Neural cell (in vitro differentiated cells): Measurements from ENCODE around the gene BSCL2. TPM values are rescaled to one million over a fixed set of nuclear protein-coding genes. Genes with fewer than 3 reads are reported as not detected.

Source experiments
- H2AFZ ChIP-seq: fragments of 200-600, 300-800 bp; sonication (generic), shearing (Covaris generic); 2 replicates; pipeline ENCODE4 v1.6.0; 2014; ENCODE audit warnings: low read depth, mild to moderate bottlenecking, antibody characterized with exemption, low read length, moderate library complexity
- H3F3A ChIP-seq: fragments of 200-600 bp; shearing (Covaris generic); 2 replicates; pipeline ENCODE4 v1.6.1; 2016; ENCODE audit warnings: mild to moderate bottlenecking, moderate library complexity, mixed read lengths, antibody characterized with exemption, low read length; ENCODE audit not compliant: insufficient read depth, poor library complexity, severe bottlenecking
- H3K27ac ChIP-seq: fragments of 200-600, 300-800 bp; sonication (generic), shearing (Covaris generic); 2 replicates; pipeline ENCODE4 v1.5.1; 2014; ENCODE audit warnings: mild to moderate bottlenecking, low read length, moderate library complexity
- H3K27me3 ChIP-seq: fragments of 300-800, 200-600 bp; sonication (generic), shearing (Covaris generic); 2 replicates; pipeline ENCODE4 v1.6.0; 2014; ENCODE audit warnings: mild to moderate bottlenecking, low read depth, low read length, moderate library complexity; ENCODE audit not compliant: insufficient read depth
- H3K36me3 ChIP-seq: fragments of 300-800, 200-600 bp; sonication (generic), shearing (Covaris generic); 2 replicates; pipeline ENCODE4 v1.5.1; 2014; ENCODE audit warnings: mild to moderate bottlenecking, antibody characterized with exemption, low read length, moderate library complexity; ENCODE audit not compliant: insufficient read depth
- H3K4me2 ChIP-seq: fragments of 300-800, 200-600 bp; sonication (generic), shearing (Covaris generic); 2 replicates; pipeline ENCODE4 v1.6.0; 2014; ENCODE audit warnings: mild to moderate bottlenecking, low read length
- H3K4me3 ChIP-seq: fragments of 300-800, 200-600 bp; sonication (generic), shearing (Covaris generic); 2 replicates; pipeline ENCODE4 v1.5.1; 2014; ENCODE audit warnings: mild to moderate bottlenecking, low read length, moderate library complexity
- H3K79me2 ChIP-seq: fragments of 200-600 bp; shearing (Covaris generic); replicated peaks from 2 replicates; pipeline ENCODE4 v1.6.0; 2014; ENCODE audit warnings: mild to moderate bottlenecking, low read length, moderate library complexity; ENCODE audit not compliant: insufficient read depth
- H3K9ac ChIP-seq: fragments of 300-800, 200-600 bp; sonication (generic), shearing (Covaris generic); 2 replicates; pipeline ENCODE4 v1.6.1; 2016; ENCODE audit warnings: mild to moderate bottlenecking, low read length, mixed read lengths
- H3K9me2 ChIP-seq: fragments of 200-600 bp; shearing (Covaris generic); 2 replicates; pipeline ENCODE4 v1.6.1; 2016; ENCODE audit warnings: mild to moderate bottlenecking, low read length, mixed read lengths; ENCODE audit not compliant: insufficient read depth
- H3K9me3 ChIP-seq: fragments of 200-600, 300-800 bp; sonication (generic), shearing (Covaris generic); 2 replicates; pipeline ENCODE4 v1.6.1; 2016; ENCODE audit warnings: mild to moderate bottlenecking, mixed run types, low read length, moderate library complexity, mixed read lengths
- H4K20me1 ChIP-seq: fragments of 200-600 bp; shearing (Covaris generic); 2 replicates; pipeline ENCODE4 v1.6.1; 2016; ENCODE audit warnings: mild to moderate bottlenecking, mixed run types; ENCODE audit not compliant: insufficient read depth
- EP300 ChIP-seq: fragments of 450-650 bp; conservative IDR thresholded peaks from 2 replicates; pipeline ENCODE4 v1.6.1; 2014; ENCODE audit warnings: antibody characterized with exemption, mild to moderate bottlenecking, moderate library complexity; ENCODE audit not compliant: poor library complexity, severe bottlenecking
- EZH2 ChIP-seq: fragments of 200-600, 300-800 bp; shearing (Covaris generic), sonication (generic); IDR thresholded peaks from 2 replicates; pipeline ENCODE4 v1.6.1; 2014; ENCODE audit warnings: antibody characterized with exemption, low read length, borderline replicate concordance, mild to moderate bottlenecking; ENCODE audit not compliant: insufficient read depth, poor library complexity, severe bottlenecking
- MXI1 ChIP-seq: fragments of 450-650 bp; conservative IDR thresholded peaks from 2 replicates; pipeline ENCODE4 v1.6.1; 2014; ENCODE audit warnings: antibody characterized with exemption, mild to moderate bottlenecking; ENCODE audit not compliant: poor library complexity, severe bottlenecking
- POLR2AphosphoS5 ChIP-seq: IDR thresholded peaks from 2 replicates; pipeline ENCODE4 v1.6.1; 2012
- RAD21 ChIP-seq: fragments of 450-650 bp; conservative IDR thresholded peaks from 2 replicates; pipeline ENCODE4 v1.6.1; 2014; ENCODE audit warnings: antibody characterized with exemption, mild to moderate bottlenecking, moderate library complexity
- SMC3 ChIP-seq: fragments of 450-650 bp; conservative IDR thresholded peaks from 2 replicates; pipeline ENCODE4 v1.6.1; 2014; ENCODE audit warnings: antibody characterized with exemption, mild to moderate bottlenecking, moderate library complexity; ENCODE audit not compliant: poor library complexity
- TAF1 ChIP-seq: IDR thresholded peaks from 2 replicates; pipeline ENCODE4 v1.6.1; 2012; ENCODE audit warnings: low read depth
- polyA plus RNA-seq: library from polyadenylated mRNA; depleted of rRNA; stranded (reverse); fragments of >200 nt; gene quantifications from 2 replicates; pipeline ENCODE4 v1.2.3, GENCODE V29; 2014
- small RNA-seq, 3 experiments: library from RNA; depleted of rRNA; stranded (forward); fragments of <200 nt; gene quantifications; one replicate each; pipeline ENCODE3, GENCODE V24; 2012
- TF ChIP-seq, protein P1 (sequence below): fragments of 450-650 bp; IDR thresholded peaks from 2 replicates; pipeline ENCODE4 v1.5.1; 2014; ENCODE audit warnings: antibody characterized with exemption, mild to moderate bottlenecking, moderate library complexity; ENCODE audit not compliant: poor library complexity, severe bottlenecking
- TF ChIP-seq, protein P2 (sequence below): IDR thresholded peaks from 2 replicates; pipeline ENCODE4 v1.6.1; 2012; ENCODE audit warnings: borderline replicate concordance

The BSCL2 gene
- polyA plus RNA-seq, 1 donor from 2014 or later: 304 TPM

DNA sequence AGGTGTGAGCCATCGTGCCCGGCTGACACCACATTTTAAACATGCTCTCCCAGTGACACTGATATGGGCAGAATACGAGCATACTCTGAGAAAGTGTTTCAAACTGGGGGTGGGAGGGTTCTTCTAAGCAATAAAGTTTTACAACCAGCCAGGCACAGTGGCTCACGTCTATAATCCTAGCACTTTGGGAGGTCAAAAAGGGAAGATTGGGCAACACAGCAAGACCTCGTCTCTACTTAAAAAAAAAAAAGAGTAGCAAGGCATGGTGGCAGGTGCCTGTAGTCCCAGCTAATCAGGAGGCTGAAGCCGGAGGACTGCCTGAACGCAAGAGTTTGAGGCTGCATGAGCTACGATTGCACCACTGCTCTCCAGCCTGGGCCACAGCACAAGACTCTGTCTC is 63.0 kb downstream of the BSCL2 start:
- Histone ChIP-seq H3K36me3 (no peaks in the 10 kb centered on the region), H3F3A (no peaks in the 10 kb centered on the region), H3K4me3 (no peak overlapping the region), H3K27me3 (no peaks in the 10 kb centered on the region), H3K4me2 (no peak overlapping the region), H4K20me1 (no peaks in the 10 kb centered on the region), H3K79me2 (peaks cover 26% of the 10 kb centered on the region), H3K9me3 (no peaks in the 10 kb centered on the region), H3K9ac (no peak overlapping the region), H3K9me2 (no peaks in the 10 kb centered on the region), H3K27ac (no peak overlapping the region), H2AFZ (no peak overlapping the region)
- TF ChIP-seq, protein P1, sequence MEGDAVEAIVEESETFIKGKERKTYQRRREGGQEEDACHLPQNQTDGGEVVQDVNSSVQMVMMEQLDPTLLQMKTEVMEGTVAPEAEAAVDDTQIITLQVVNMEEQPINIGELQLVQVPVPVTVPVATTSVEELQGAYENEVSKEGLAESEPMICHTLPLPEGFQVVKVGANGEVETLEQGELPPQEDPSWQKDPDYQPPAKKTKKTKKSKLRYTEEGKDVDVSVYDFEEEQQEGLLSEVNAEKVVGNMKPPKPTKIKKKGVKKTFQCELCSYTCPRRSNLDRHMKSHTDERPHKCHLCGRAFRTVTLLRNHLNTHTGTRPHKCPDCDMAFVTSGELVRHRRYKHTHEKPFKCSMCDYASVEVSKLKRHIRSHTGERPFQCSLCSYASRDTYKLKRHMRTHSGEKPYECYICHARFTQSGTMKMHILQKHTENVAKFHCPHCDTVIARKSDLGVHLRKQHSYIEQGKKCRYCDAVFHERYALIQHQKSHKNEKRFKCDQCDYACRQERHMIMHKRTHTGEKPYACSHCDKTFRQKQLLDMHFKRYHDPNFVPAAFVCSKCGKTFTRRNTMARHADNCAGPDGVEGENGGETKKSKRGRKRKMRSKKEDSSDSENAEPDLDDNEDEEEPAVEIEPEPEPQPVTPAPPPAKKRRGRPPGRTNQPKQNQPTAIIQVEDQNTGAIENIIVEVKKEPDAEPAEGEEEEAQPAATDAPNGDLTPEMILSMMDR: no peak
- TF ChIP-seq MXI1: no peak
- TF ChIP-seq EP300: no peak
- no peak for TF ChIP-seq POLR2AphosphoS5
- TF ChIP-seq EZH2: no peak
- no peak for TF ChIP-seq SMC3
- TF ChIP-seq, protein P2, sequence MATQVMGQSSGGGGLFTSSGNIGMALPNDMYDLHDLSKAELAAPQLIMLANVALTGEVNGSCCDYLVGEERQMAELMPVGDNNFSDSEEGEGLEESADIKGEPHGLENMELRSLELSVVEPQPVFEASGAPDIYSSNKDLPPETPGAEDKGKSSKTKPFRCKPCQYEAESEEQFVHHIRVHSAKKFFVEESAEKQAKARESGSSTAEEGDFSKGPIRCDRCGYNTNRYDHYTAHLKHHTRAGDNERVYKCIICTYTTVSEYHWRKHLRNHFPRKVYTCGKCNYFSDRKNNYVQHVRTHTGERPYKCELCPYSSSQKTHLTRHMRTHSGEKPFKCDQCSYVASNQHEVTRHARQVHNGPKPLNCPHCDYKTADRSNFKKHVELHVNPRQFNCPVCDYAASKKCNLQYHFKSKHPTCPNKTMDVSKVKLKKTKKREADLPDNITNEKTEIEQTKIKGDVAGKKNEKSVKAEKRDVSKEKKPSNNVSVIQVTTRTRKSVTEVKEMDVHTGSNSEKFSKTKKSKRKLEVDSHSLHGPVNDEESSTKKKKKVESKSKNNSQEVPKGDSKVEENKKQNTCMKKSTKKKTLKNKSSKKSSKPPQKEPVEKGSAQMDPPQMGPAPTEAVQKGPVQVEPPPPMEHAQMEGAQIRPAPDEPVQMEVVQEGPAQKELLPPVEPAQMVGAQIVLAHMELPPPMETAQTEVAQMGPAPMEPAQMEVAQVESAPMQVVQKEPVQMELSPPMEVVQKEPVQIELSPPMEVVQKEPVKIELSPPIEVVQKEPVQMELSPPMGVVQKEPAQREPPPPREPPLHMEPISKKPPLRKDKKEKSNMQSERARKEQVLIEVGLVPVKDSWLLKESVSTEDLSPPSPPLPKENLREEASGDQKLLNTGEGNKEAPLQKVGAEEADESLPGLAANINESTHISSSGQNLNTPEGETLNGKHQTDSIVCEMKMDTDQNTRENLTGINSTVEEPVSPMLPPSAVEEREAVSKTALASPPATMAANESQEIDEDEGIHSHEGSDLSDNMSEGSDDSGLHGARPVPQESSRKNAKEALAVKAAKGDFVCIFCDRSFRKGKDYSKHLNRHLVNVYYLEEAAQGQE: no peak
- no peak for TF ChIP-seq TAF1
- TF ChIP-seq RAD21: no peak

Small RNAs within 50 kb of the gene (small RNA-seq; reads per million reads assigned to genes)
- gene SNORA57: 0 reads per million in 3 experiments

Other genes with a start within 250 kb of the BSCL2 start
- gene AHNAK, start 160.6 kb downstream of the BSCL2 start, polyA plus RNA-seq: 0.11 and 0.12 TPM in 2 replicates
- gene EEF1G, start 133.5 kb downstream of the BSCL2 start, polyA plus RNA-seq: 1,473 and 1,555 TPM in 2 replicates
- gene TUT1, start 115.9 kb downstream of the BSCL2 start, polyA plus RNA-seq: 12.0 and 17.8 TPM in 2 replicates
- gene MTA2, start 105.6 kb downstream of the BSCL2 start, polyA plus RNA-seq: 130 and 140 TPM in 2 replicates
- gene EML3, start 94.6 kb downstream of the BSCL2 start, polyA plus RNA-seq: 0.38 and 2.5 TPM in 2 replicates
- gene ROM1, start 94.2 kb downstream of the BSCL2 start, polyA plus RNA-seq: 0.31 TPM in 1 of 2 replicates, not detected in the other
- gene B3GAT3, start 85.4 kb downstream of the BSCL2 start, polyA plus RNA-seq: 102 and 127 TPM in 2 replicates
- 60.6 and 62.7 TPM in 2 replicates for gene GANAB, start 60.8 kb downstream of the BSCL2 start, polyA plus RNA-seq
- 6.5 and 7.5 TPM in 2 replicates for gene INTS5, start 54.1 kb downstream of the BSCL2 start, polyA plus RNA-seq
- 92.0 and 103 TPM in 2 replicates for gene C11orf98, start 42.2 kb downstream of the BSCL2 start, polyA plus RNA-seq
- gene CSKMT, start 42.1 kb downstream of the BSCL2 start, polyA plus RNA-seq: 6.3 and 16.0 TPM in 2 replicates
- gene UQCC3, start 35.8 kb downstream of the BSCL2 start, polyA plus RNA-seq: 6.8 and 8.4 TPM in 2 replicates
- gene LBHD1, start 35.2 kb downstream of the BSCL2 start, polyA plus RNA-seq: 10.5 and 10.6 TPM in 2 replicates
- 209 and 248 TPM in 2 replicates for gene UBXN1, start 28.4 kb downstream of the BSCL2 start, polyA plus RNA-seq
- gene LRRN4CL, start 17.9 kb downstream of the BSCL2 start, polyA plus RNA-seq: 0.44 and 0.82 TPM in 2 replicates
- 120 and 121 TPM in 2 replicates for gene GNG3, start 252 bp upstream of the BSCL2 start, polyA plus RNA-seq
- 27.5 and 29.3 TPM in 2 replicates for gene HNRNPUL2, start 20.0 kb upstream of the BSCL2 start, polyA plus RNA-seq
- gene TTC9C, start 21.1 kb upstream of the BSCL2 start, polyA plus RNA-seq: 48.6 and 55.2 TPM in 2 replicates
- gene ZBTB3, start 46.7 kb upstream of the BSCL2 start, polyA plus RNA-seq: 8.5 and 20.9 TPM in 2 replicates
- gene POLR2G, start 54.2 kb upstream of the BSCL2 start, polyA plus RNA-seq: 207 and 232 TPM in 2 replicates
- 55.2 and 61.7 TPM in 2 replicates for gene TAF6L, start 64.0 kb upstream of the BSCL2 start, polyA plus RNA-seq
- gene TMEM179B, start 80.0 kb upstream of the BSCL2 start, polyA plus RNA-seq: 24.5 and 28.1 TPM in 2 replicates
- 16.5 and 27.4 TPM in 2 replicates for gene TMEM223, start 84.6 kb upstream of the BSCL2 start, polyA plus RNA-seq
- gene NXF1, start 98.0 kb upstream of the BSCL2 start, polyA plus RNA-seq: 26.0 and 32.1 TPM in 2 replicates
- 28.5 and 30.5 TPM in 2 replicates for gene STX5, start 124.6 kb upstream of the BSCL2 start, polyA plus RNA-seq
- not detected in 2 replicates for gene TEX54, start 125.4 kb upstream of the BSCL2 start, polyA plus RNA-seq
- 50.4 and 71.7 TPM in 2 replicates for gene WDR74, start 132.2 kb upstream of the BSCL2 start, polyA plus RNA-seq
- gene SLC3A2, start 173.5 kb upstream of the BSCL2 start, polyA plus RNA-seq: 176 and 182 TPM in 2 replicates
- gene CHRM1, start 213.9 kb upstream of the BSCL2 start, polyA plus RNA-seq: not detected in 2 replicates